Measurements from ENCODE around the gene KRT3.

DNA sequence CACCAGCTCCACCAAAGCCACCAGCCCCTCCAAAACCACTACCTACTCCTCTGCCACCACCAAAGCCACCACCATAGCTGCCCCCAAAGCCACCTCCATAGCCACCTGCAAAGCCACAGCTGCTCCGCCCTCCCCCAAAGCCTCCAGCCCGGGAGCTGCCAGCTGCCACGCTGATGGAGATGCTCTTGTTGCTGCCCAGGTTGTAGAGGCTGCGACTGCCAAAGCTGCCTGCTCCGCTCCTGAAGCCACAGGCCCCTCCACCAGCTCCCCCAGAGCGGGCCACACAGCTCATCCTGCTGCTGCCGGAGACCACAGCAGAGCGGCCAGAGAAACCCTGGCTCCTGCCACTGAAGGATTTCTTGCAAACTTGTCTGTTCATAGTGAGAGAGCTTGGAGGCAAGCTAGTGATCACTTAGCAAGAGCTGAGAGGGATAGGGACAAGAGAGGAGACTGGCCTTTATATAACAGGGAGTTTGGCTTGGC, 19.0 kb downstream of the KRT3 start, which contains the start of gene KRT76:
- TF ChIP-seq CTCF (IDR thresholded peaks at IDR 0.05), result no peak
- no peak for TF ChIP-seq EZH2 (IDR thresholded peaks at IDR 0.05; ENCODE audit: borderline replicate concordance, insufficient read depth, low read depth, low read length, poor library complexity, severe bottlenecking)
